Activated naive CD8-positive, alpha-beta T cell treated with anti-CD3 and anti-CD28 coated beads, Interleukin-2, amount 50 U/mL, for 24 hours (primary cell): ENCODE data around the gene KBTBD3.

Experiments used
- ATAC-seq: fragments of 150-1000 bp; cut with Tn5 transposase; one replicate; pipeline ENCODE4 v1.10.0; 2021
- DNase-seq: peaks from one replicate; pipeline ENCODE4 v3.0.0; 2021
- H3K27ac Mint-ChIP-seq: one replicate; pipeline ENCODE4 v1.8.0; 2021; ENCODE audit warnings: mild to moderate bottlenecking, mixed read lengths
- H3K27me3 Mint-ChIP-seq: one replicate; pipeline ENCODE4 v1.8.0; 2021; ENCODE audit warnings: mixed read lengths
- H3K36me3 Mint-ChIP-seq: one replicate; pipeline ENCODE4 v1.8.0; 2021; ENCODE audit warnings: low read depth, mixed read lengths
- H3K4me1 Mint-ChIP-seq: one replicate; pipeline ENCODE4 v1.8.0; 2021; ENCODE audit warnings: mixed read lengths
- H3K4me3 Mint-ChIP-seq: one replicate; pipeline ENCODE4 v1.8.0; 2021; ENCODE audit warnings: mild to moderate bottlenecking, moderate library complexity, mixed read lengths
- H3K9me3 Mint-ChIP-seq: one replicate; pipeline ENCODE4 v1.8.0; 2021; ENCODE audit warnings: mixed read lengths

Gene KBTBD3

GRCh38 chr11:106076919-106077608 is at the start of gene KBTBD3:
Gene KBTBD3 (minus strand): TSS chr11:106077347. CDS start chr11:106059097, 18,250 bp downstream.
- peak within 1 kb of the TSS; percentile 96 for H3K27ac Mint-ChIP-seq
- H3K4me3 Mint-ChIP-seq, result peak within 1 kb of the TSS; percentile 94
- H3K4me1 Mint-ChIP-seq, result peaks cover 43% of the 10 kb centered on the region
- DNase-seq (peak; percentile 95), ATAC-seq (peak; percentile 98)
- peaks cover 22% of the 10 kb centered on the region for H3K36me3 Mint-ChIP-seq
- H3K9me3 Mint-ChIP-seq, result no peaks in the 10 kb centered on the region
- H3K27me3 Mint-ChIP-seq, result no peaks in the 10 kb centered on the region

- Mint-ChIP-seq H3K27me3 (peaks cover 19% of the 10 kb centered on the region), H3K4me3 (no peak overlapping the region), H3K36me3 (no peaks in the 10 kb centered on the region), H3K4me1 (no peaks in the 10 kb centered on the region), H3K9me3 (peaks cover 8% of the 10 kb centered on the region), H3K27ac (no peak overlapping the region)
- ATAC-seq (no peak), DNase-seq (no peak)
Observed at GRCh38 chr11:106121570-106122320, 44.6 kb upstream of the KBTBD3 start.

GRCh38 chr11:106105986-106106385 is 28.8 kb upstream of the KBTBD3 start:
- Mint-ChIP-seq H3K36me3 (no peaks in the 10 kb centered on the region), H3K27ac (no peak overlapping the region), H3K27me3 (no peaks in the 10 kb centered on the region), H3K4me3 (no peak overlapping the region), H3K9me3 (peaks cover 3% of the 10 kb centered on the region), H3K4me1 (no peaks in the 10 kb centered on the region)
- no peak for ATAC-seq
- no peak for DNase-seq

- Mint-ChIP-seq H3K4me3 (no peak overlapping the region), H3K9me3 (peaks cover 3% of the 10 kb centered on the region), H3K27ac (no peak overlapping the region), H3K4me1 (no peaks in the 10 kb centered on the region), H3K36me3 (peaks cover 18% of the 10 kb centered on the region), H3K27me3 (no peaks in the 10 kb centered on the region)
- ATAC-seq (no peak), DNase-seq (no peak)
Observed at GRCh38 chr11:106101819-106102218, 24.7 kb upstream of the KBTBD3 start.

GRCh38 chr11:106101370-106101769 is 24.2 kb upstream of the KBTBD3 start:
- H3K27ac Mint-ChIP-seq, result no peak overlapping the region

GRCh38 chr11:106098893-106099553 is 21.9 kb upstream of the KBTBD3 start:
- H3K36me3 Mint-ChIP-seq, result peaks cover 35% of the 10 kb centered on the region
- no peak overlapping the region for H3K27ac Mint-ChIP-seq
- H3K4me3 Mint-ChIP-seq, result no peak overlapping the region
- DNase-seq, result no peak
- H3K9me3 Mint-ChIP-seq, result peaks cover 3% of the 10 kb centered on the region
- no peaks in the 10 kb centered on the region for H3K27me3 Mint-ChIP-seq
- ATAC-seq, result no peak
- H3K4me1 Mint-ChIP-seq, result no peaks in the 10 kb centered on the region

More at GRCh38 chr11:106101370-106101769, 24.2 kb upstream of the KBTBD3 start:
- Mint-ChIP-seq H3K9me3 (peaks cover 3% of the 10 kb centered on the region), H3K27me3 (no peaks in the 10 kb centered on the region), H3K4me1 (no peaks in the 10 kb centered on the region), H3K4me3 (no peak overlapping the region), H3K36me3 (peaks cover 22% of the 10 kb centered on the region)
- no peak for ATAC-seq
- no peak for DNase-seq

- Mint-ChIP-seq H3K4me3 (no peak overlapping the region), H3K4me1 (peaks cover 39% of the 10 kb centered on the region), H3K27me3 (no peaks in the 10 kb centered on the region), H3K9me3 (no peaks in the 10 kb centered on the region), H3K36me3 (peaks cover 47% of the 10 kb centered on the region), H3K27ac (peak overlapping the region; percentile 41)
- no peak for ATAC-seq
- DNase-seq, result no peak
Observed at GRCh38 chr11:106092446-106092845, 15.3 kb upstream of the KBTBD3 start.

- Mint-ChIP-seq H3K27ac (peak overlapping the region; percentile 74), H3K4me3 (no peak overlapping the region), H3K4me1 (peaks cover 45% of the 10 kb centered on the region), H3K9me3 (no peaks in the 10 kb centered on the region), H3K36me3 (peaks cover 38% of the 10 kb centered on the region), H3K27me3 (no peaks in the 10 kb centered on the region)
- ATAC-seq (peak; percentile 98), DNase-seq (peak; percentile 6)
Observed at GRCh38 chr11:106091480-106092123, 14.5 kb upstream of the KBTBD3 start.

GRCh38 chr11:106088896-106089295 is 11.7 kb upstream of the KBTBD3 start:
- no peak overlapping the region for H3K4me3 Mint-ChIP-seq
- no peaks in the 10 kb centered on the region for H3K9me3 Mint-ChIP-seq
- ATAC-seq (no peak), DNase-seq (no peak)
- no peaks in the 10 kb centered on the region for H3K27me3 Mint-ChIP-seq
- peaks cover 58% of the 10 kb centered on the region for H3K4me1 Mint-ChIP-seq
- H3K36me3 Mint-ChIP-seq, result peaks cover 27% of the 10 kb centered on the region
- no peak overlapping the region for H3K27ac Mint-ChIP-seq

GRCh38 chr11:106087815-106088435 is 10.8 kb upstream of the KBTBD3 start:
- no peak overlapping the region for H3K27ac Mint-ChIP-seq
- ATAC-seq, result no peak

GRCh38 chr11:106086850-106087249 is 9.7 kb upstream of the KBTBD3 start:
- DNase-seq (no peak), ATAC-seq (no peak)
- Mint-ChIP-seq H3K27ac (no peak overlapping the region), H3K36me3 (peaks cover 20% of the 10 kb centered on the region), H3K9me3 (no peaks in the 10 kb centered on the region), H3K4me3 (no peak overlapping the region), H3K4me1 (peaks cover 57% of the 10 kb centered on the region), H3K27me3 (no peaks in the 10 kb centered on the region)

More at GRCh38 chr11:106087815-106088435, 10.8 kb upstream of the KBTBD3 start:
- H3K9me3 Mint-ChIP-seq, result no peaks in the 10 kb centered on the region
- no peak overlapping the region for H3K4me3 Mint-ChIP-seq
- H3K27me3 Mint-ChIP-seq, result no peaks in the 10 kb centered on the region
- peaks cover 26% of the 10 kb centered on the region for H3K36me3 Mint-ChIP-seq
- peaks cover 63% of the 10 kb centered on the region for H3K4me1 Mint-ChIP-seq
- peak; percentile 36 for DNase-seq

- peaks cover 19% of the 10 kb centered on the region for H3K36me3 Mint-ChIP-seq
- H3K9me3 Mint-ChIP-seq, result no peaks in the 10 kb centered on the region
- H3K4me3 Mint-ChIP-seq, result no peak overlapping the region
- H3K27me3 Mint-ChIP-seq, result no peaks in the 10 kb centered on the region
- H3K27ac Mint-ChIP-seq, result no peak overlapping the region
- ATAC-seq (no peak), DNase-seq (no peak)
- H3K4me1 Mint-ChIP-seq, result peaks cover 53% of the 10 kb centered on the region
Observed at GRCh38 chr11:106086135-106086534, 9.0 kb upstream of the KBTBD3 start.

GRCh38 chr11:106082096-106082495 is 4.9 kb upstream of the KBTBD3 start:
- no peaks in the 10 kb centered on the region for H3K27me3 Mint-ChIP-seq
- no peak for ATAC-seq
- H3K4me3 Mint-ChIP-seq, result no peak overlapping the region
- H3K4me1 Mint-ChIP-seq, result peaks cover 54% of the 10 kb centered on the region
- peaks cover 35% of the 10 kb centered on the region for H3K36me3 Mint-ChIP-seq
- H3K27ac Mint-ChIP-seq, result no peak overlapping the region
- H3K9me3 Mint-ChIP-seq, result no peaks in the 10 kb centered on the region
- DNase-seq, result no peak
